B cell (primary cell): ENCODE results near the gene SPRR2A. TPM values are rescaled to one million over a fixed set of nuclear protein-coding genes. Genes with fewer than 3 reads are reported as not detected.

Experiments
- ATAC-seq: fragments of 200-7000 bp; cut with Tn5 transposase; one replicate; pipeline ENCODE4 v1.10.0; 2021; ENCODE audit warnings: low read depth, mild to moderate bottlenecking, moderate number of reproducible peaks, moderate library complexity
- CTCF ChIA-PET: fragments of 350-600 bp; sonication (Branson Sonifier 250); formaldehyde crosslinking; loops from one replicate; lab custom pipeline; 2021; ENCODE audit warnings: antibody characterized with exemption, inconsistent platforms; lab: Charles Lee
- POLR2A ChIA-PET: fragments of 350-600 bp; sonication (Branson Sonifier 250); formaldehyde crosslinking; loops from one replicate; lab custom pipeline; 2021; ENCODE audit warnings: antibody characterized with exemption; lab: Charles Lee
- DNase-seq: peaks from one replicate; pipeline ENCODE4 v3.0.0; 2013
- H2AFZ ChIP-seq: 2 replicates; pipeline ENCODE4 v1.6.1; 2012; ENCODE audit warnings: mild to moderate bottlenecking, low read depth, low read length; ENCODE audit not compliant: insufficient read depth, poor library complexity, severe bottlenecking
- H3K27ac ChIP-seq, 2 donors: 1 replicate in 1 of 2; 2 replicates in 1 of 2; pipeline ENCODE4 v1.5.1; 2012 to 2013; ENCODE audit warnings: low read length in 2 of 2, mild to moderate bottlenecking in 2 of 2, moderate library complexity in 1 of 2
- H3K27me3 ChIP-seq, 4 experiments: fragments of 200-600 bp in 1 of 4; sonication (generic) in 1 of 4; replicated peaks in 1 of 4; 1 replicate in 2 of 4; 2 replicates in 2 of 4; pipeline versions ENCODE4 v1.6.1 to v1.7.0; 2013 to 2016; ENCODE audit warnings: low read length in 3 of 4, mild to moderate bottlenecking in 2 of 4, mixed read lengths in 1 of 4, moderate library complexity in 1 of 4; ENCODE audit not compliant: insufficient read depth in 4 of 4, control insufficient read depth in 3 of 4; ENCODE audit errors: control extremely low read depth in 1 of 4
- H3K36me3 ChIP-seq, 2 experiments: replicated peaks in 1 of 2; 1 replicate in 1 of 2; 2 replicates in 1 of 2; pipeline versions ENCODE4 v1.6.1 to v1.7.1; 2013; ENCODE audit warnings: low read length in 1 of 2; ENCODE audit not compliant: insufficient read depth in 2 of 2, control insufficient read depth in 1 of 2; ENCODE audit errors: control extremely low read depth in 1 of 2, extremely low read depth in 1 of 2
- H3K4me1 ChIP-seq, 2 donors: fragments of 200-600 bp in 1 of 2; sonication (generic) in 1 of 2; 1 replicate in 1 of 2; 2 replicates in 1 of 2; pipeline versions ENCODE4 v1.5.1 to v1.6.1; 2013 to 2017; ENCODE audit warnings: low read length in 2 of 2; ENCODE audit not compliant: control insufficient read depth in 2 of 2, insufficient read depth in 2 of 2
- H3K4me2 ChIP-seq: replicated peaks from 2 replicates; pipeline ENCODE3; 2012; ENCODE audit warnings: mild to moderate bottlenecking, low read depth, low read length; ENCODE audit not compliant: poor library complexity, severe bottlenecking
- H3K4me3 ChIP-seq, 5 experiments: fragments of 200-600 bp in 1 of 5; sonication (generic) in 1 of 5; 1 replicate in 3 of 5; 2 replicates in 2 of 5; pipeline versions ENCODE4 v1.5.1 to v1.7.0; 2011 to 2016; ENCODE audit warnings: low read length in 4 of 5, mild to moderate bottlenecking in 4 of 5, low read depth in 2 of 5, control low read depth in 1 of 5, moderate library complexity in 1 of 5; ENCODE audit not compliant: insufficient read depth in 1 of 5; ENCODE audit errors: control extremely low read depth in 1 of 5, extremely low read depth in 1 of 5
- H3K79me2 ChIP-seq: fragments of 200-600 bp; sonication (generic); one replicate; pipeline ENCODE4 v1.6.0; 2016; ENCODE audit warnings: low read length; ENCODE audit not compliant: control insufficient read depth, insufficient read depth
- H3K9ac ChIP-seq: fragments of 200-600 bp; sonication (generic); 2 replicates; pipeline ENCODE4 v1.6.1; 2017; ENCODE audit warnings: mild to moderate bottlenecking, low read length, moderate library complexity
- H3K9me3 ChIP-seq, 3 donors: one replicate each; pipeline versions ENCODE4 v1.6.1 to v1.7.1; 2013; ENCODE audit warnings: low read length in 2 of 3; ENCODE audit not compliant: control insufficient read depth in 2 of 3, insufficient read depth in 1 of 3; ENCODE audit errors: control extremely low read depth in 1 of 3
- H4K20me1 ChIP-seq: 2 replicates; pipeline ENCODE4 v1.6.0; 2012; ENCODE audit warnings: mild to moderate bottlenecking, low read length; ENCODE audit not compliant: insufficient read depth, control insufficient read depth, poor library complexity, severe bottlenecking
- H3K27ac Mint-ChIP-seq: one replicate; pipeline ENCODE4 v1.8.0; 2021; ENCODE audit warnings: mixed read lengths
- H3K27me3 Mint-ChIP-seq: one replicate; pipeline ENCODE4 v1.8.0; 2021; ENCODE audit warnings: mixed read lengths
- H3K4me1 Mint-ChIP-seq: one replicate; pipeline ENCODE4 v1.8.0; 2021; ENCODE audit warnings: mixed read lengths
- H3K4me3 Mint-ChIP-seq: one replicate; pipeline ENCODE4 v1.8.0; 2021; ENCODE audit warnings: mixed read lengths
- H3K9me3 Mint-ChIP-seq: one replicate; pipeline ENCODE4 v1.8.0; 2022; ENCODE audit warnings: mixed read lengths; ENCODE audit not compliant: insufficient read depth
- EZH2 ChIP-seq: IDR thresholded peaks from 2 replicates; pipeline ENCODE4 v1.6.1; 2012; ENCODE audit warnings: borderline replicate concordance, low read depth, mild to moderate bottlenecking, moderate library complexity, low read length; ENCODE audit not compliant: insufficient read depth, poor library complexity, severe bottlenecking
- WGBS: methylation state at CpG from one replicate; pipeline ENCODE4 v1.1.5; 2013; ENCODE audit warnings: missing lambda C conversion rate; ENCODE audit not compliant: insufficient coverage; 5-methylcytosine and 5-hydroxymethylcytosine counted together
- intact Hi-C: fragments of 100-400 bp; cut with micrococcal nuclease; formaldehyde crosslinking; loops from one replicate; pipeline ENCODE4 v1.10.0; 2022
- polyA plus RNA-seq: library from polyadenylated mRNA; depleted of rRNA; stranded (reverse); fragments of >200 nt; gene quantifications from 2 replicates; pipeline ENCODE4 v1.2.3, GENCODE V29; 2012
- total RNA-seq, 2 donors: library from RNA; stranded (reverse); fragments of 120-200 nt in 1 of 2; gene quantifications; 1 replicate in 1 of 2; 2 replicates in 1 of 2; pipeline versions ENCODE4 v1.2.3 to v1.2.4, GENCODE V29; 2013 to 2022
- TF ChIP-seq, protein P1 (sequence below): fragments of 200-600 bp; IDR thresholded peaks from one replicate; pipeline ENCODE4 v1.8.0; 2022; ENCODE audit warnings: antibody characterized with exemption, mild to moderate bottlenecking

The SPRR2A gene
- total and polyA plus RNA-seq, 2 donors (not counting 1 experiment from before 2014, with no cell fraction given) = not detected

DNA sequence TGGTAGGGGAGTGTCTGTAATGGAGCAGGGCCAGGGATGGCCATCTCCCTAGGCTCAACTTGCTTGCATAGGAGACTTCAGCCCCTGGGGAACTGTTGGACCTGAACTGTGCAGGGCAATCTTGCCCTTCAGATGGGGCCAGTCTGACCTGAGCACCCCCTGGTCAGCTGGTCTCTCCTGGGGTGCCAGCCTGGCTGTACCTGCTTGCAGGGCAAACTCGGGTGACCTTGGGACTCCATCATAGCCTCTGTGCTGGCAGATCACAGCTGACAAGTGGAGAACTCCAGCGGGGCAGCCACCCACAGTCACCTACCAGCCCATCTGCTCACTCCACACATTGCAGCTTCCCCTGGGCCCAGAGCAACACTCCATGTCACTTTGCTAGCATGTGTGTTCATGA is 8.1 kb downstream of the SPRR2A start:
- TF ChIP-seq, protein P1, sequence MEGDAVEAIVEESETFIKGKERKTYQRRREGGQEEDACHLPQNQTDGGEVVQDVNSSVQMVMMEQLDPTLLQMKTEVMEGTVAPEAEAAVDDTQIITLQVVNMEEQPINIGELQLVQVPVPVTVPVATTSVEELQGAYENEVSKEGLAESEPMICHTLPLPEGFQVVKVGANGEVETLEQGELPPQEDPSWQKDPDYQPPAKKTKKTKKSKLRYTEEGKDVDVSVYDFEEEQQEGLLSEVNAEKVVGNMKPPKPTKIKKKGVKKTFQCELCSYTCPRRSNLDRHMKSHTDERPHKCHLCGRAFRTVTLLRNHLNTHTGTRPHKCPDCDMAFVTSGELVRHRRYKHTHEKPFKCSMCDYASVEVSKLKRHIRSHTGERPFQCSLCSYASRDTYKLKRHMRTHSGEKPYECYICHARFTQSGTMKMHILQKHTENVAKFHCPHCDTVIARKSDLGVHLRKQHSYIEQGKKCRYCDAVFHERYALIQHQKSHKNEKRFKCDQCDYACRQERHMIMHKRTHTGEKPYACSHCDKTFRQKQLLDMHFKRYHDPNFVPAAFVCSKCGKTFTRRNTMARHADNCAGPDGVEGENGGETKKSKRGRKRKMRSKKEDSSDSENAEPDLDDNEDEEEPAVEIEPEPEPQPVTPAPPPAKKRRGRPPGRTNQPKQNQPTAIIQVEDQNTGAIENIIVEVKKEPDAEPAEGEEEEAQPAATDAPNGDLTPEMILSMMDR = no peak
- no peak for TF ChIP-seq EZH2
- no peak overlapping the region for H3K4me3 ChIP-seq
- intact Hi-C loops = no loop called here
- WGBS = 89% methylated on average over 2 of the region's 2 CpGs
- no peak overlapping the region for H3K9ac ChIP-seq
- no peaks in the 10 kb centered on the region for H3K79me2 ChIP-seq
- H3K4me1 ChIP-seq = no peaks in the 10 kb centered on the region
- no peaks in the 10 kb centered on the region for H3K4me1 Mint-ChIP-seq
- ATAC-seq (no peak), DNase-seq (no peak)
- peaks cover 0 to 9% (median 4%) of the 10 kb centered on the region in 4 experiments for H3K27me3 ChIP-seq
- no peaks in the 10 kb centered on the region for H3K36me3 ChIP-seq
- no peaks in the 10 kb centered on the region for H4K20me1 ChIP-seq
- H3K4me2 ChIP-seq = no peak overlapping the region
- H3K9me3 Mint-ChIP-seq = no peaks in the 10 kb centered on the region
- POLR2A ChIA-PET = no interaction called here
- no peak overlapping the region for H3K27ac ChIP-seq
- H2AFZ ChIP-seq = no peak overlapping the region
- no peak overlapping the region for H3K27ac Mint-ChIP-seq
- CTCF ChIA-PET = no interaction called here
- peaks cover 0 to 3% (median 0%) of the 10 kb centered on the region in 3 donors for H3K9me3 ChIP-seq
- H3K4me3 Mint-ChIP-seq = no peak overlapping the region
- peaks cover 53% of the 10 kb centered on the region for H3K27me3 Mint-ChIP-seq

GRCh38 chr1:153040950-153041631 is 16.2 kb downstream of the SPRR2A start, which contains the start of gene SPRR2D:
TSS of gene SPRR2D (minus strand) at chr1:153041120. CDS start at chr1:153040346, 774 bp downstream.
- Histone ChIP-seq H3K27me3 (peaks cover 0 to 28% (median 10%) of the 10 kb centered on the region in 4 experiments), H4K20me1 (no peaks in the 10 kb centered on the region), H3K9ac (no peak within 1 kb of the TSS), H3K79me2 (no peaks in the 10 kb centered on the region), H3K9me3 (no peaks in the 10 kb centered on the region), H2AFZ (no peak within 1 kb of the TSS), H3K27ac (no peak within 1 kb of the TSS), H3K4me2 (no peak within 1 kb of the TSS), H3K4me1 (no peaks in the 10 kb centered on the region), H3K4me3 (no peak within 1 kb of the TSS), H3K36me3 (no peaks in the 10 kb centered on the region)
- Mint-ChIP-seq H3K27me3 (peaks cover 63% of the 10 kb centered on the region), H3K4me3 (no peak within 1 kb of the TSS), H3K4me1 (no peaks in the 10 kb centered on the region), H3K9me3 (peaks cover 3% of the 10 kb centered on the region), H3K27ac (no peak within 1 kb of the TSS)
- DNase-seq (no peak), ATAC-seq (no peak)
- ChIA-PET POLR2A (no interaction called here), CTCF (no interaction called here)
- intact Hi-C loops = no loop called here
- no peak for TF ChIP-seq EZH2
- TF ChIP-seq, protein P1 = no peak
- 90% methylated on average over 2 of the region's 4 CpGs for WGBS
